HepG2 (cell line): ENCODE data around the gene JPH4. TPM values are rescaled to one million over a fixed set of nuclear protein-coding genes. Genes with fewer than 3 reads are reported as not detected.

Experiments
- AGO1 ChIP-seq: fragments of 200-400 bp; formaldehyde crosslinking; IDR thresholded peaks from 2 replicates; pipeline ENCODE4 v1.6.1; 2017; ENCODE audit warnings: mild to moderate bottlenecking, low read depth, low read length, moderate library complexity; ENCODE audit not compliant: poor library complexity, severe bottlenecking
- BORCS8-MEF2B ChIP-seq: sonication (generic); formaldehyde crosslinking; IDR thresholded peaks from 2 replicates; pipeline ENCODE4 v1.8.0; 2022; ENCODE audit warnings: mild to moderate bottlenecking, missing genetic modification reagents
- HNRNPH1 ChIP-seq: fragments of 200-400 bp; formaldehyde crosslinking; optimal IDR thresholded peaks from 2 replicates; pipeline ENCODE3; 2017; ENCODE audit warnings: mild to moderate bottlenecking, low read depth, low read length
- HOXA3 ChIP-seq: sonication (generic); formaldehyde crosslinking; IDR thresholded peaks from 2 replicates; pipeline ENCODE4 v1.5.0; 2020; ENCODE audit warnings: missing genetic modification reagents
- NFYC ChIP-seq: IDR thresholded peaks from 2 replicates; pipeline ENCODE4 v1.6.1; 2016; ENCODE audit warnings: missing genetic modification reagents, missing compliant biosample characterization
- PRDM4 ChIP-seq: sonication (generic); formaldehyde crosslinking; IDR thresholded peaks from 2 replicates; pipeline ENCODE4 v1.9.0; 2021; ENCODE audit warnings: missing genetic modification reagents, borderline replicate concordance
- PTBP1 ChIP-seq: fragments of 200-400 bp; formaldehyde crosslinking; IDR thresholded peaks from 2 replicates; pipeline ENCODE4 v1.6.1; 2018; ENCODE audit warnings: low read length, low read depth; ENCODE audit not compliant: poor library complexity, severe bottlenecking
- RFXAP ChIP-seq: sonication (generic); formaldehyde crosslinking; IDR thresholded peaks from 2 replicates; pipeline ENCODE4 v1.4.0; 2020; ENCODE audit warnings: missing genetic modification reagents, borderline replicate concordance
- SP140L ChIP-seq: sonication (generic); formaldehyde crosslinking; IDR thresholded peaks from 2 replicates; pipeline ENCODE4 v1.4.0; 2020; ENCODE audit warnings: missing genetic modification reagents, borderline replicate concordance
- SPEN ChIP-seq: sonication (generic); formaldehyde crosslinking; IDR thresholded peaks from 2 replicates; pipeline ENCODE4 v1.5.1; 2020; ENCODE audit warnings: low read depth, mild to moderate bottlenecking, missing genetic modification reagents
- ZKSCAN1 ChIP-seq: fragments of 150-350 bp; IDR thresholded peaks from 2 replicates; pipeline ENCODE4 v1.6.1; 2014; ENCODE audit warnings: low read length
- ZNF274 ChIP-seq: sonication (generic); formaldehyde crosslinking; IDR thresholded peaks from 2 replicates; pipeline ENCODE4 v1.5.1; 2020; ENCODE audit warnings: mild to moderate bottlenecking, missing genetic modification reagents
- ZNF337 ChIP-seq: sonication (generic); formaldehyde crosslinking; IDR thresholded peaks from 2 replicates; pipeline ENCODE4 v1.5.1; 2020; ENCODE audit warnings: missing genetic modification reagents, low read depth, mild to moderate bottlenecking, borderline replicate concordance
- ZNF567 ChIP-seq: sonication (generic); formaldehyde crosslinking; IDR thresholded peaks from 2 replicates; pipeline ENCODE4 v1.8.1; 2023; ENCODE audit warnings: mild to moderate bottlenecking, missing genetic modification reagents, borderline replicate concordance
- ZNF615 ChIP-seq: sonication (generic); formaldehyde crosslinking; IDR thresholded peaks from 2 replicates; pipeline ENCODE4 v1.5.0; 2020; ENCODE audit warnings: mild to moderate bottlenecking, missing genetic modification reagents, borderline replicate concordance
- ZNF761 ChIP-seq: sonication (generic); formaldehyde crosslinking; conservative IDR thresholded peaks from 2 replicates; pipeline ENCODE4 v1.4.0; 2020; ENCODE audit warnings: mild to moderate bottlenecking, missing genetic modification reagents
- polyA plus RNA-seq, 8 experiments: library from polyadenylated mRNA; depleted of rRNA in 3 of 8; stranded (reverse) in 7 of 8; unstranded in 1 of 8; fragments of >200 nt; fragmentation: Illumina TruSeq in 4 of 8; extraction: Trizol in 4 of 8; gene quantifications; 2 replicates each; pipeline versions ENCODE4 v1.2.1 to v1.2.3, GENCODE V29; 2011 to 2016; ENCODE audit warnings: low read depth in 4 of 8, missing spikeins in 1 of 8, mixed read lengths in 1 of 8; ENCODE audit not compliant: insufficient read depth in 1 of 8
- total RNA-seq, 5 experiments: library from RNA; depleted of rRNA; stranded (reverse); fragments of >200 nt; fragmentation: Illumina TruSeq; extraction: Trizol; gene quantifications; 2 replicates each; pipeline ENCODE4 v1.2.3, GENCODE V29; 2016; ENCODE audit warnings: low read depth in 1 of 5
- TF ChIP-seq, protein P1 (sequence below): sonication (generic); formaldehyde crosslinking; IDR thresholded peaks from 2 replicates; pipeline ENCODE4 v1.4.0; 2020; ENCODE audit warnings: missing genetic modification reagents
- TF ChIP-seq, protein P2 (sequence below): sonication (generic); formaldehyde crosslinking; IDR thresholded peaks from 2 replicates; pipeline ENCODE4 v1.8.0; 2022; ENCODE audit warnings: mild to moderate bottlenecking, missing genetic modification reagents, borderline replicate concordance
- TF ChIP-seq, protein P3 (sequence below): IDR thresholded peaks from 2 replicates; pipeline ENCODE4 v1.6.1; 2016; ENCODE audit warnings: missing compliant biosample characterization, missing genetic modification reagents, borderline replicate concordance

Gene JPH4
- total and polyA plus RNA-seq, 2 of the 13 experiments (the other 11 are each of a cell fraction or from before 2014, with no cell fraction given) = 0.08 to 0.22 TPM

GRCh38 chr14:23580152-23580926 lies 1.7 kb upstream of the JPH4 start (continued):
- TF ChIP-seq ZNF567 = no peak; the same call in 1 of the 2 replicates
- no peak for TF ChIP-seq ZNF615 (CRISPR knock-in tag)
- TF ChIP-seq, protein P1, sequence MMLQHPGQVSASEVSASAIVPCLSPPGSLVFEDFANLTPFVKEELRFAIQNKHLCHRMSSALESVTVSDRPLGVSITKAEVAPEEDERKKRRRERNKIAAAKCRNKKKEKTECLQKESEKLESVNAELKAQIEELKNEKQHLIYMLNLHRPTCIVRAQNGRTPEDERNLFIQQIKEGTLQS (CRISPR knock-in tag) = no peak
- TF ChIP-seq ZNF337 (CRISPR knock-in tag) = no peak
- peak; percentile 38; the same call in 1 of the 2 replicates for TF ChIP-seq NFYC (CRISPR knock-in tag)
- TF ChIP-seq SPEN (CRISPR knock-in tag) = 0 out of 2 replicates have a peak, but pooled peaks have one; percentile 18
- peak; percentile 49; the same call in 1 of the 2 replicates for TF ChIP-seq BORCS8-MEF2B (CRISPR knock-in tag)
- TF ChIP-seq RFXAP = no peak
- peak; percentile 38; the same call in 1 of the 2 replicates for TF ChIP-seq ZNF274
- no peak for TF ChIP-seq PTBP1
- TF ChIP-seq SP140L (CRISPR knock-in tag) = no peak
- TF ChIP-seq ZKSCAN1 = no peak
- TF ChIP-seq, protein P2, sequence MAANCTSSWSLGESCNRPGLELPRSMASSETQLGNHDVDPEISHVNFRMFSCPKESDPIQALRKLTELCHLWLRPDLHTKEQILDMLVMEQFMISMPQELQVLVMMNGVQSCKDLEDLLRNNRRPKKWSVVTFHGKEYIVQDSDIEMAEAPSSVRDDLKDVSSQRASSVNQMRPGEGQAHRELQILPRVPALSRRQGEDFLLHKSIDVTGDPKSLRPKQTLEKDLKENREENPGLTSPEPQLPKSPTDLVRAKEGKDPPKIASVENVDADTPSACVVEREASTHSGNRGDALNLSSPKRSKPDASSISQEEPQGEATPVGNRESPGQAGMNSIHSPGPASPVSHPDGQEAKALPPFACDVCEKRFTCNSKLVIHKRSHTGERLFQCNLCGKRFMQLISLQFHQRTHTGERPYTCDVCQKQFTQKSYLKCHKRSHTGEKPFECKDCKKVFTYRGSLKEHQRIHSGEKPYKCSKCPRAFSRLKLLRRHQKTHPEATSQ (CRISPR knock-in tag) = 0 out of 2 replicates have a peak, but pooled peaks have one; percentile 39
- TF ChIP-seq, protein P3, sequence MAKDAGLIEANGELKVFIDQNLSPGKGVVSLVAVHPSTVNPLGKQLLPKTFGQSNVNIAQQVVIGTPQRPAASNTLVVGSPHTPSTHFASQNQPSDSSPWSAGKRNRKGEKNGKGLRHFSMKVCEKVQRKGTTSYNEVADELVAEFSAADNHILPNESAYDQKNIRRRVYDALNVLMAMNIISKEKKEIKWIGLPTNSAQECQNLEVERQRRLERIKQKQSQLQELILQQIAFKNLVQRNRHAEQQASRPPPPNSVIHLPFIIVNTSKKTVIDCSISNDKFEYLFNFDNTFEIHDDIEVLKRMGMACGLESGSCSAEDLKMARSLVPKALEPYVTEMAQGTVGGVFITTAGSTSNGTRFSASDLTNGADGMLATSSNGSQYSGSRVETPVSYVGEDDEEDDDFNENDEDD (CRISPR knock-in tag) = 0 out of 2 replicates have a peak, but pooled peaks have one; percentile 32
- peak; percentile 46; the same call in 1 of the 2 replicates for TF ChIP-seq HOXA3 (CRISPR knock-in tag)
- TF ChIP-seq PRDM4 (CRISPR knock-in tag) = no peak
- TF ChIP-seq HNRNPH1 = peak; percentile 86
- peak; percentile 79 for TF ChIP-seq AGO1
- TF ChIP-seq ZNF761 (CRISPR knock-in tag) = no peak
